HepG2 (cell line): ENCODE measurements around the gene LAX1.

Experiments
- AFF4 ChIP-seq: sonication (generic); formaldehyde crosslinking; IDR thresholded peaks from 2 replicates; pipeline ENCODE4 v1.4.0; 2020; ENCODE audit warnings: missing genetic modification reagents
- CTCF ChIP-seq: sonication (generic); formaldehyde crosslinking; IDR thresholded peaks from 2 replicates; pipeline ENCODE4 v1.5.0; 2020; ENCODE audit warnings: mild to moderate bottlenecking, missing genetic modification reagents, moderate library complexity
- JUND ChIP-seq: sonication (generic); formaldehyde crosslinking; IDR thresholded peaks from 2 replicates; pipeline ENCODE4 v1.8.0; 2022; ENCODE audit warnings: mild to moderate bottlenecking, missing genetic modification reagents
- POLR2A ChIP-seq, 2 experiments: IDR thresholded peaks; 2 replicates each; pipeline ENCODE4 v1.6.1; 2011; ENCODE audit warnings: low read depth in 2 of 2, low read length in 2 of 2, mild to moderate bottlenecking in 1 of 2, moderate library complexity in 1 of 2; ENCODE audit not compliant: insufficient read depth in 1 of 2
- RELA ChIP-seq: sonication (generic); formaldehyde crosslinking; IDR thresholded peaks from 2 replicates; pipeline ENCODE4 v1.4.0; 2020; ENCODE audit warnings: missing genetic modification reagents
- REPIN1 ChIP-seq: sonication (generic); formaldehyde crosslinking; IDR thresholded peaks from 2 replicates; pipeline ENCODE4 v1.8.0; 2022; ENCODE audit warnings: missing genetic modification reagents, low read depth, mild to moderate bottlenecking, borderline replicate concordance
- TBL1XR1 ChIP-seq: fragments of 150-350 bp; IDR thresholded peaks from 2 replicates; pipeline ENCODE4 v1.6.1; 2014; ENCODE audit warnings: borderline replicate concordance, low read length; ENCODE audit not compliant: partially characterized antibody
- TCF12 ChIP-seq, 2 experiments: fragments of 450-650 bp in 1 of 2; sonication (generic) in 1 of 2; formaldehyde crosslinking in 1 of 2; IDR thresholded peaks; 2 replicates each; pipeline versions ENCODE4 v1.6.1 to v1.8.0; 2017 to 2022; ENCODE audit warnings: antibody characterized with exemption in 1 of 2, mild to moderate bottlenecking in 1 of 2, missing genetic modification reagents in 1 of 2, moderate library complexity in 1 of 2
- ZNF225 ChIP-seq: sonication (generic); formaldehyde crosslinking; IDR thresholded peaks from 2 replicates; pipeline ENCODE4 v1.4.0; 2020; ENCODE audit warnings: mild to moderate bottlenecking, missing genetic modification reagents
- TF ChIP-seq, protein P1 (sequence below): sonication (generic); formaldehyde crosslinking; IDR thresholded peaks from 2 replicates; pipeline ENCODE4 v1.8.1; 2023; ENCODE audit warnings: mild to moderate bottlenecking, inconsistent platforms, moderate library complexity, missing genetic modification reagents, borderline replicate concordance
- TF ChIP-seq, protein P2 (sequence below): sonication (generic); formaldehyde crosslinking; IDR thresholded peaks from 2 replicates; pipeline ENCODE4 v1.4.0; 2020; ENCODE audit warnings: missing genetic modification reagents

GRCh38 chr1:203751051-203751450 is 13.9 kb upstream of the LAX1 start:
- TF ChIP-seq RELA (CRISPR knock-in tag) (no peak), TBL1XR1 (no peak), CTCF (CRISPR knock-in tag) (no peak), REPIN1 (CRISPR knock-in tag) (no peak), JUND (no peak), AFF4 (CRISPR knock-in tag) (no peak), TCF12 (IDR thresholded peaks at IDR 0.05) (no peak), TCF12 (CRISPR knock-in tag; IDR thresholded peaks at IDR 0.05) (no peak), POLR2A (IDR thresholded peaks at IDR 0.05; ENCODE audit: insufficient read depth in 1 of 2, low read depth in 2 of 2, low read length in 2 of 2) (no peak), ZNF225 (no peak)
- TF ChIP-seq, protein P1, sequence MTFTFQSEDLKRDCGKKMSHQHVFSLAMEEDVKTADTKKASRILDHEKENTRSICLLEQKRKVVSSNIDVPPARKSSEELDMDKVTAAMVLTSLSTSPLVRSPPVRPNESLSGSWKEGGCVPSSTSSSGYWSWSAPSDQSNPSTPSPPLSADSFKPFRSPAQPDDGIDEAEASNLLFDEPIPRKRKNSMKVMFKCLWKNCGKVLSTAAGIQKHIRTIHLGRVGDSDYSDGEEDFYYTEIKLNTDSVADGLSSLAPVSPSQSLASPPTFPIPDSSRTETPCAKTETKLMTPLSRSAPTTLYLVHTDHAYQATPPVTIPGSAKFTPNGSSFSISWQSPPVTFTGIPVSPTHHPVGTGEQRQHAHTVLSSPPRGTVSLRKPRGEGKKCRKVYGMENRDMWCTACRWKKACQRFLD (CRISPR knock-in tag) = no peak
- TF ChIP-seq, protein P2, sequence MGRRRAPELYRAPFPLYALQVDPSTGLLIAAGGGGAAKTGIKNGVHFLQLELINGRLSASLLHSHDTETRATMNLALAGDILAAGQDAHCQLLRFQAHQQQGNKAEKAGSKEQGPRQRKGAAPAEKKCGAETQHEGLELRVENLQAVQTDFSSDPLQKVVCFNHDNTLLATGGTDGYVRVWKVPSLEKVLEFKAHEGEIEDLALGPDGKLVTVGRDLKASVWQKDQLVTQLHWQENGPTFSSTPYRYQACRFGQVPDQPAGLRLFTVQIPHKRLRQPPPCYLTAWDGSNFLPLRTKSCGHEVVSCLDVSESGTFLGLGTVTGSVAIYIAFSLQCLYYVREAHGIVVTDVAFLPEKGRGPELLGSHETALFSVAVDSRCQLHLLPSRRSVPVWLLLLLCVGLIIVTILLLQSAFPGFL (CRISPR knock-in tag) = no peak
